ENCODE results near the gene CAVIN3. TPM values are rescaled to one million over a fixed set of nuclear protein-coding genes. Genes with fewer than 3 reads are reported as not detected.
A peak's percentile ranks its signal among the peaks of the same experiment; 100 is the strongest.

CAVIN3 gene
- total and polyA plus RNA-seq, 2 of the 8 experiments (the other 6 are each of a cell fraction or from before 2014, with no cell fraction given): 17.7 to 26.4 TPM

- H3K4ac ChIP-seq (replicated peaks; ENCODE audit: insufficient read length, low read depth, low read length): no peak overlapping the region
- H2BK5ac ChIP-seq (ENCODE audit: low read depth, low read length): no peak overlapping the region
- POLR2A ChIA-PET (ENCODE audit: partially characterized antibody): interaction anchor here (1.5 kb wide), 1 partner anchor 13 kb away, joined by 4 read pairs; no protein-coding TSS in a partner anchor
- CTCF ChIA-PET (ENCODE audit: partially characterized antibody): interaction anchor here (1.1 to 12.8 kb wide), 11 partner anchors 9 to 307 kb away, joined by 3 to 145 read pairs (median 36); partner anchors contain the start of gene CCKBR
- no peak overlapping the region for H3K27ac ChIP-seq (ENCODE audit: low read depth, low read length)
- whole genome bisulfite sequencing, 2 experiments (ENCODE audit: extremely low coverage in 1 of 2, insufficient coverage in 1 of 2, insufficient read length in 1 of 2, insufficient replicate concordance in 2 of 2, low coverage in 1 of 2, low lambda C conversion rate in 2 of 2, missing lambda C conversion rate in 1 of 2): 87% methylated on average over 4 of the region's 4 CpGs; no CpG with 5 or more reads in 1 of the 2 experiments
- H3K9me3 ChIP-seq (ENCODE audit: insufficient read depth in 2 of 2, low read depth in 1 of 2, low read length in 1 of 2): no peaks in the 10 kb centered on the region
- TF ChIP-seq, protein P1, sequence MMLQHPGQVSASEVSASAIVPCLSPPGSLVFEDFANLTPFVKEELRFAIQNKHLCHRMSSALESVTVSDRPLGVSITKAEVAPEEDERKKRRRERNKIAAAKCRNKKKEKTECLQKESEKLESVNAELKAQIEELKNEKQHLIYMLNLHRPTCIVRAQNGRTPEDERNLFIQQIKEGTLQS (IDR thresholded peaks at IDR 0.05; ENCODE audit: insufficient read depth, low read depth, low read length): no peak
- no peak for TF ChIP-seq GTF2F1 (IDR thresholded peaks at IDR 0.05; ENCODE audit: borderline replicate concordance, low read depth, low read length)
- TF ChIP-seq USF2 (IDR thresholded peaks at IDR 0.05; ENCODE audit: low read length): no peak
- TF ChIP-seq CREB1 (IDR thresholded peaks at IDR 0.05): no peak
- TF ChIP-seq CHD1 (IDR thresholded peaks at IDR 0.05; ENCODE audit: low read depth, low read length): no peak
- TF ChIP-seq SUZ12 (IDR thresholded peaks at IDR 0.05; ENCODE audit: low read length): no peak
- no peak for TF ChIP-seq TAF7 (optimal IDR thresholded peaks at IDR 0.05; ENCODE audit: borderline replicate concordance, low read depth, low read length)
- no peak for TF ChIP-seq HDAC6 (IDR thresholded peaks at IDR 0.05; ENCODE audit: low read depth, low read length)
- TF ChIP-seq SRF (IDR thresholded peaks at IDR 0.05; ENCODE audit: low read depth, low read length): no peak
- no peak overlapping the region for H2BK120ac ChIP-seq (replicated peaks; ENCODE audit: low read depth, low read length)
- H3K9ac ChIP-seq (replicated peaks in 1 of 4; ENCODE audit: extremely low read depth in 1 of 4, low read depth in 3 of 4, low read length in 3 of 4): peak overlapping the region in 1 of 4 experiments; percentile 60; a peak in 1 of 7 replicates
- no peak overlapping the region for H2AK5ac ChIP-seq (ENCODE audit: low read depth, low read length)
- H3K56ac ChIP-seq (replicated peaks; ENCODE audit: insufficient read length, low read depth, low read length): no peak overlapping the region
- no peak overlapping the region for H4K8ac ChIP-seq (ENCODE audit: extremely low read depth, insufficient read depth, low read length)
- no peak for FAIRE-seq
- H4K91ac ChIP-seq (replicated peaks; ENCODE audit: insufficient read length, low read length): no peak overlapping the region
- H4K5ac ChIP-seq (ENCODE audit: insufficient read length, low read depth, low read length): no peak overlapping the region
- peaks cover 5 to 33% (median 25%) of the 10 kb centered on the region in 4 experiments for H3K4me1 ChIP-seq (replicated peaks in 1 of 4; ENCODE audit: control insufficient read depth in 3 of 4, insufficient read depth in 4 of 4, low read length in 3 of 4)
- no peak overlapping the region for H2BK15ac ChIP-seq (ENCODE audit: low read length)
- H3K18ac ChIP-seq (ENCODE audit: extremely low read depth, low read length): no peak overlapping the region
- peak overlapping the region in 1 of 4 experiments; percentile 77; a peak in 2 of 8 replicates for H3K4me3 ChIP-seq (ENCODE audit: extremely low read depth in 1 of 4, insufficient read depth in 2 of 4, low read depth in 3 of 4, low read length in 4 of 4)
- no peaks in the 10 kb centered on the region for H4K20me1 ChIP-seq (replicated peaks in 1 of 2; ENCODE audit: control insufficient read depth in 1 of 2, insufficient read depth in 2 of 2, low read length in 2 of 2)
- peaks cover 19% of the 10 kb centered on the region for H3K23me2 ChIP-seq (ENCODE audit: low read depth, low read length)
- no peak overlapping the region for H2AFZ ChIP-seq (ENCODE audit: low read length)
- no peak overlapping the region for H2BK20ac ChIP-seq (ENCODE audit: low read length)
- H3K79me1 ChIP-seq (ENCODE audit: low read depth, low read length): no peaks in the 10 kb centered on the region
- no peaks in the 10 kb centered on the region for H3K79me2 ChIP-seq (ENCODE audit: control insufficient read depth in 1 of 2, insufficient read depth in 2 of 2, low read length in 2 of 2)
- H3K23ac ChIP-seq (ENCODE audit: insufficient read length): no peak overlapping the region
- peak overlapping the region; percentile 91; the same call in 1 of the 2 replicates for H2BK12ac ChIP-seq (ENCODE audit: low read depth, low read length)
- DNase-seq (ENCODE audit: low read depth in 1 of 2, low spot score in 2 of 2): no peak
- H3K4me2 ChIP-seq (ENCODE audit: insufficient read depth in 1 of 2, low read depth in 2 of 2, low read length in 2 of 2): peak overlapping the region; percentile 85 to 98; a peak in 2 of 4 replicates
- H3K27me3 ChIP-seq (replicated peaks in 1 of 4; ENCODE audit: control insufficient read depth in 3 of 4, extremely low read depth in 1 of 4, insufficient read depth in 3 of 4, low read length in 3 of 4): peaks cover 0 to 3% (median 1%) of the 10 kb centered on the region in 4 experiments; a peak in 1 of 7 replicates
- no peaks in the 10 kb centered on the region for H3K36me3 ChIP-seq (ENCODE audit: control insufficient read depth in 2 of 4, insufficient read depth in 4 of 4, low read length in 3 of 4)
- H3K14ac ChIP-seq (ENCODE audit: insufficient read length): no peak overlapping the region
Measured at GRCh38 chr11:6318204-6318603, 2.1 kb downstream of the CAVIN3 start.

All from H1 (cell line).